ENCODE measurements around the gene PDZD4. TPM values are rescaled to one million over a fixed set of nuclear protein-coding genes. Genes with fewer than 3 reads are reported as not detected.

Gene PDZD4
- total RNA-seq, 1 donor from 2014 or later, result 8.3 TPM

- no peak overlapping the region for H3K27ac ChIP-seq
- no peaks in the 10 kb centered on the region for H3K4me1 ChIP-seq
- no peak overlapping the region for H3K4me3 ChIP-seq
- intact Hi-C loops (cut with DNase I), result no loop called here
- TF ChIP-seq CTCF (IDR thresholded peaks at IDR 0.05), result no peak
- no peaks in the 10 kb centered on the region for H3K27me3 ChIP-seq
- H3K36me3 ChIP-seq, result no peaks in the 10 kb centered on the region
- no peak for ATAC-seq
- no peak for DNase-seq
- H3K9me3 ChIP-seq, result no peaks in the 10 kb centered on the region
Measured at GRCh38 chrX:153776120-153776599, 54.2 kb downstream of the PDZD4 start.

GRCh38 chrX:153775293-153776119 lies 54.8 kb downstream of the PDZD4 start:
- Histone ChIP-seq H3K9me3 (no peaks in the 10 kb centered on the region), H3K4me1 (no peaks in the 10 kb centered on the region), H3K27me3 (no peaks in the 10 kb centered on the region), H3K27ac (no peak overlapping the region), H3K4me3 (no peak overlapping the region), H3K36me3 (no peaks in the 10 kb centered on the region)
- no peak for ATAC-seq
- peak; percentile 32 for DNase-seq
- intact Hi-C loops (cut with DNase I), result no loop called here
- no peak for TF ChIP-seq CTCF (IDR thresholded peaks at IDR 0.05)

- ATAC-seq, result no peak
- Histone ChIP-seq H3K27ac (no peak overlapping the region), H3K36me3 (no peaks in the 10 kb centered on the region), H3K9me3 (no peaks in the 10 kb centered on the region), H3K4me1 (no peaks in the 10 kb centered on the region), H3K4me3 (no peak overlapping the region), H3K27me3 (no peaks in the 10 kb centered on the region)
- DNase-seq, result peak; percentile 33
- intact Hi-C loops (cut with DNase I), result no loop called here
- no peak for TF ChIP-seq CTCF (IDR thresholded peaks at IDR 0.05)
Measured at GRCh38 chrX:153774576-153775292, 55.6 kb downstream of the PDZD4 start.

- H3K36me3 ChIP-seq, result no peaks in the 10 kb centered on the region
- intact Hi-C loops (cut with DNase I), result no loop called here
- H3K27me3 ChIP-seq, result no peaks in the 10 kb centered on the region
- peak; percentile 57 for DNase-seq
- H3K4me3 ChIP-seq, result no peak overlapping the region
- H3K4me1 ChIP-seq, result no peaks in the 10 kb centered on the region
- H3K27ac ChIP-seq, result no peak overlapping the region
- ATAC-seq, result no peak
- no peak for TF ChIP-seq CTCF (IDR thresholded peaks at IDR 0.05)
- no peaks in the 10 kb centered on the region for H3K9me3 ChIP-seq
Measured at GRCh38 chrX:153773741-153774575, 56.4 kb downstream of the PDZD4 start.

- H3K36me3 ChIP-seq, result no peaks in the 10 kb centered on the region
- H3K4me3 ChIP-seq, result no peak overlapping the region
- H3K4me1 ChIP-seq, result no peaks in the 10 kb centered on the region
- no peak overlapping the region for H3K27ac ChIP-seq
- DNase-seq (no peak), ATAC-seq (no peak)
- no peak for TF ChIP-seq CTCF (IDR thresholded peaks at IDR 0.05)
- H3K9me3 ChIP-seq, result no peaks in the 10 kb centered on the region
- intact Hi-C loops (cut with DNase I), result no loop called here
- H3K27me3 ChIP-seq, result no peaks in the 10 kb centered on the region
Measured at GRCh38 chrX:153773218-153773611, 57.1 kb downstream of the PDZD4 start.
